H1 (cell line): ENCODE data around the gene R3HCC1L. TPM values are rescaled to one million over a fixed set of nuclear protein-coding genes. Genes with fewer than 3 reads are reported as not detected.

Experiments
- POLR2AphosphoS5 ChIP-seq: IDR thresholded peaks from 2 replicates; pipeline ENCODE4 v1.6.1; 2011; ENCODE audit warnings: low read depth, low read length
- YY1 ChIP-seq: IDR thresholded peaks from 2 replicates; pipeline ENCODE4 v1.6.1; 2011; ENCODE audit warnings: low read depth, mild to moderate bottlenecking, low read length
- polyA plus RNA-seq, 7 experiments: library from polyadenylated mRNA; depleted of rRNA in 3 of 7; stranded (reverse) in 5 of 7; unstranded in 2 of 7; fragments of >200 nt in 5 of 7; fragments of 200-250 nt in 2 of 7; gene quantifications; 1 replicate in 5 of 7; 2 replicates in 1 of 7; 4 replicates in 1 of 7; pipeline versions ENCODE4 v1.2.1 to v1.2.3, GENCODE V29; 2011 to 2013; ENCODE audit warnings: missing spikeins in 2 of 7, mixed read lengths in 2 of 7
- total RNA-seq: library from RNA; stranded (reverse); fragmentation: NEBNext Ultra II Directional; extraction: Animal tissue kit (Norgen Biotek cat#: 25700); gene quantifications from 2 replicates; pipeline ENCODE4 v1.2.1, GENCODE V29; 2021

The R3HCC1L gene
- total and polyA plus RNA-seq, 2 of the 8 experiments (the other 6 are each of a cell fraction or from before 2014, with no cell fraction given) = 6.9 to 13.9 TPM

GRCh38 chr10:98242823-98243222, 108.4 kb downstream of the R3HCC1L start (continued):
- 0 out of 2 replicates have a peak, but pooled peaks have one; percentile 30 for TF ChIP-seq YY1
- no peak for TF ChIP-seq POLR2AphosphoS5
